GM19238 (cell line): Measurements from ENCODE around the gene PAX6.

Experiments used
- DNase-seq: peaks from one replicate; pipeline ENCODE4 v3.0.0; 2011; ENCODE audit warnings: low spot score; ENCODE audit not compliant: insufficient read length

The PAX6 gene

GRCh38 chr11:31798554-31799434, 12.3 kb downstream of the PAX6 start:
- no peak for DNase-seq

GRCh38 chr11:31798057-31798553, 13.0 kb downstream of the PAX6 start:
- DNase-seq, result no peak

GRCh38 chr11:31797190-31798056, 13.7 kb downstream of the PAX6 start:
- no peak for DNase-seq

- no peak for DNase-seq
These were observed 14.5 kb downstream of the PAX6 start for GRCh38 chr11:31796499-31797189.

- no peak for DNase-seq
These were observed 15.2 kb downstream of the PAX6 start for GRCh38 chr11:31795706-31796498.

GRCh38 chr11:31794548-31794947, 16.6 kb downstream of the PAX6 start:
- DNase-seq, result no peak

- no peak for DNase-seq
These were observed 17.9 kb downstream of the PAX6 start for GRCh38 chr11:31793264-31793663.

- no peak for DNase-seq
These were observed 18.7 kb downstream of the PAX6 start for GRCh38 chr11:31792456-31792855.

- no peak for DNase-seq
These were observed 19.1 kb downstream of the PAX6 start for GRCh38 chr11:31792036-31792435.

GRCh38 chr11:31790649-31791048, 20.5 kb downstream of the PAX6 start:
- no peak for DNase-seq

GRCh38 chr11:31788085-31788484, 23.0 kb downstream of the PAX6 start:
- DNase-seq, result no peak

- no peak for DNase-seq
These were observed 24.0 kb downstream of the PAX6 start for GRCh38 chr11:31786996-31787685.

- DNase-seq, result no peak
These were observed 26.5 kb downstream of the PAX6 start for GRCh38 chr11:31784611-31785010.

GRCh38 chr11:31783252-31783651, 27.9 kb downstream of the PAX6 start:
- no peak for DNase-seq

- no peak for DNase-seq
These were observed 28.9 kb downstream of the PAX6 start for GRCh38 chr11:31782257-31782656.

- DNase-seq, result no peak
These were observed 30.6 kb downstream of the PAX6 start for GRCh38 chr11:31780480-31780971.

GRCh38 chr11:31780078-31780477, 31.0 kb downstream of the PAX6 start:
- no peak for DNase-seq

- no peak for DNase-seq
These were observed 31.7 kb downstream of the PAX6 start for GRCh38 chr11:31779374-31779791.

- DNase-seq, result no peak
These were observed 38.7 kb downstream of the PAX6 start for GRCh38 chr11:31772412-31772811.
